Stomach (tissue), 9 donors: ENCODE measurements around the gene C2CD3. TPM values are rescaled to one million over a fixed set of nuclear protein-coding genes. Genes with fewer than 3 reads are reported as not detected.

Experiments
- DNase-seq, 2 donors: peaks; one replicate each; pipeline versions ENCODE4 v3.0.0 to v3.0.0-alpha.2; 2013 to 2019
- H3K27ac ChIP-seq, 5 donors: fragments of 200-600 bp in 4 of 5; sonication (generic) in 4 of 5; one replicate each; pipeline ENCODE4 v1.5.1; 2013 to 2019; ENCODE audit warnings: mild to moderate bottlenecking in 1 of 5, moderate library complexity in 1 of 5
- H3K27me3 ChIP-seq, 3 donors: fragments of 200-600 bp; sonication (generic); one replicate each; pipeline ENCODE4 v1.5.1; 2017 to 2019; ENCODE audit warnings: mixed run types in 1 of 3
- H3K36me3 ChIP-seq, 4 donors: fragments of 200-600 bp; sonication (generic); 1 replicate in 3 of 4; 2 replicates in 1 of 4; pipeline ENCODE4 v1.5.1; 2016 to 2019
- H3K4me1 ChIP-seq, 4 donors: fragments of 200-600 bp; sonication (generic); one replicate each; pipeline ENCODE4 v1.5.1; 2016 to 2019
- H3K4me3 ChIP-seq, 4 donors: fragments of 200-600 bp; sonication (generic) in 3 of 4; one replicate each; pipeline ENCODE4 v1.5.1; 2016 to 2019; ENCODE audit warnings: mild to moderate bottlenecking in 1 of 4
- H3K9me3 ChIP-seq, 4 donors: fragments of 200-600 bp; sonication (generic); one replicate each; pipeline ENCODE4 v1.5.1; 2016 to 2019
- CTCF ChIP-seq, 7 experiments: fragments of 450-650 bp in 4 of 7; fragments of 200-600 bp in 3 of 7; sonication (generic) in 3 of 7; IDR thresholded peaks; one replicate each; pipeline ENCODE4 v1.5.1; 2016 to 2019; ENCODE audit warnings: antibody characterized with exemption in 7 of 7, control low read depth in 2 of 7, mild to moderate bottlenecking in 1 of 7
- EP300 ChIP-seq: sonication (generic); formaldehyde crosslinking; IDR thresholded peaks from one replicate; pipeline ENCODE4 v1.6.1; 2017; ENCODE audit warnings: antibody characterized with exemption
- POLR2A ChIP-seq, 4 donors: fragments of 450-650 bp; IDR thresholded peaks; one replicate each; pipeline ENCODE4 v1.6.1; 2016; ENCODE audit warnings: antibody characterized with exemption in 4 of 4, control low read depth in 2 of 4, mild to moderate bottlenecking in 1 of 4, moderate library complexity in 1 of 4
- POLR2AphosphoS5 ChIP-seq, 3 donors: sonication (generic); formaldehyde crosslinking; IDR thresholded peaks; one replicate each; pipeline ENCODE4 v1.6.1; 2016; ENCODE audit warnings: antibody characterized with exemption in 3 of 3
- WGBS, 5 donors: extraction: QIAGEN DNeasy Blood & Tissue Kit in 3 of 5; methylation state at CpG; one replicate each; pipeline versions ENCODE4 v1.1.5 to v1.1.7; 2013 to 2018; 5-methylcytosine and 5-hydroxymethylcytosine counted together
- intact Hi-C: fragments of 100-400 bp; cut with DNase I; formaldehyde crosslinking; loops from one replicate; pipeline ENCODE4 v1.15.1; 2023; ENCODE audit warnings: low total_unique reads
- polyA plus RNA-seq, 3 donors: library from polyadenylated mRNA; stranded (reverse); fragments of 200-250 nt; gene quantifications; one replicate each; pipeline ENCODE4 v1.2.3, GENCODE V29; 2013
- total RNA-seq, 5 donors: library from RNA; depleted of rRNA; stranded (reverse); fragments of >200 nt; gene quantifications; one replicate each; pipeline versions ENCODE4 v1.1.0 to v1.2.3, GENCODE V29; 2014 to 2016
- donor health status: healthy with polysubstance abuse.
- donor health status: Bipolar disorder and iron deficiency.
- donor health status: healthy.

C2CD3 gene
- total and polyA plus RNA-seq, 8 donors, result 5.6 to 176 (median 38.6) TPM

DNA sequence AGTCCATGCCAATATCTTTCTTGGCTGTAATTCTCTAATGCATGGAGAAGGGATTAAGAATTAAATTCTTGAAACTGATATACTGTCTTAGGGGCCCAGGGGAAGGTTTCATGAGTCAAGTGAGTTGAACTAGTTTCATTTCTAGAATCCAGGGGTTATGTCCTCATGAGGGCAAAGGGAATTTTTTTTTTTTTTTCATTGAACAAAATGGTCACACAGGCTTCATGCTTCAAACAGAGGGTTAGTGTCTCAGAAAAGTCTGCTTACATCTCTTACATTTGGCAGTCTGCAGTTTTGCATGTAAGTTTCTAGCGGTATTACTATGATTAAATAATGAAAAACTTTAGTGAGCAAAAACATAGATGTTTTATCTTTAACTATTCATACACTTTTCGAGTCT, 33.2 kb upstream of the C2CD3 start:
- H3K36me3 ChIP-seq, result peaks cover 0 to 51% (median 48%) of the 10 kb centered on the region in 4 donors
- TF ChIP-seq EP300, result no peak
- TF ChIP-seq POLR2AphosphoS5 (IDR thresholded peaks at IDR 0.05), result no peak
- TF ChIP-seq CTCF (IDR thresholded peaks at IDR 0.05), result no peak
- no peak for TF ChIP-seq POLR2A (IDR thresholded peaks at IDR 0.05)
- intact Hi-C loops, result no loop called here
- 91 to 98% (median 94%) methylated on average over 2 of the region's 2 CpGs for WGBS, 5 donors
- no peak overlapping the region for H3K4me3 ChIP-seq
- DNase-seq, result no peak
- no peaks in the 10 kb centered on the region for H3K4me1 ChIP-seq
- H3K9me3 ChIP-seq, result no peaks in the 10 kb centered on the region
- H3K27ac ChIP-seq, result no peak overlapping the region
- H3K27me3 ChIP-seq, result no peaks in the 10 kb centered on the region

GRCh38 chr11:74196781-74197486, 26.1 kb upstream of the C2CD3 start:
- intact Hi-C loops, result no loop called here
- H3K4me3 ChIP-seq, result no peak overlapping the region
- DNase-seq, result no peak
- H3K9me3 ChIP-seq, result no peaks in the 10 kb centered on the region
- H3K27me3 ChIP-seq, result no peaks in the 10 kb centered on the region
- WGBS, 5 donors, result 93 to 98% (median 97%) methylated on average over 2 of the region's 2 CpGs
- H3K4me1 ChIP-seq, result no peaks in the 10 kb centered on the region
- H3K36me3 ChIP-seq, result peaks cover 0 to 6% (median 4%) of the 10 kb centered on the region in 4 donors
- no peak overlapping the region for H3K27ac ChIP-seq
- TF ChIP-seq EP300 (no peak), CTCF (IDR thresholded peaks at IDR 0.05) (no peak), POLR2AphosphoS5 (IDR thresholded peaks at IDR 0.05) (no peak), POLR2A (IDR thresholded peaks at IDR 0.05) (no peak)

- peaks cover 0 to 7% (median 5%) of the 10 kb centered on the region in 4 donors for H3K36me3 ChIP-seq
- no peak overlapping the region for H3K27ac ChIP-seq
- no peaks in the 10 kb centered on the region for H3K27me3 ChIP-seq
- no peak overlapping the region for H3K4me3 ChIP-seq
- TF ChIP-seq POLR2AphosphoS5 (IDR thresholded peaks at IDR 0.05) (no peak), POLR2A (IDR thresholded peaks at IDR 0.05) (no peak), CTCF (IDR thresholded peaks at IDR 0.05) (no peak)
- H3K9me3 ChIP-seq, result peaks cover 0 to 4% (median 0%) of the 10 kb centered on the region in 4 donors
- no peaks in the 10 kb centered on the region for H3K4me1 ChIP-seq
- DNase-seq, result no peak
- intact Hi-C loops, result no loop called here
Measured at GRCh38 chr11:74195828-74196227, 25.0 kb upstream of the C2CD3 start.

GRCh38 chr11:74185695-74186094, 14.9 kb upstream of the C2CD3 start:
- Histone ChIP-seq H3K27ac (no peak overlapping the region), H3K36me3 (peaks cover 0 to 7% (median 5%) of the 10 kb centered on the region in 4 donors), H3K9me3 (peaks cover 0 to under 1% (median 0%) of the 10 kb centered on the region in 4 donors), H3K27me3 (no peaks in the 10 kb centered on the region), H3K4me1 (peaks cover 0 to 12% (median 4%) of the 10 kb centered on the region in 4 donors), H3K4me3 (no peak overlapping the region)
- intact Hi-C loops, result no loop called here
- DNase-seq, result no peak
- TF ChIP-seq POLR2A (IDR thresholded peaks at IDR 0.05), result no peak
- TF ChIP-seq EP300, result no peak
- no peak for TF ChIP-seq POLR2AphosphoS5 (IDR thresholded peaks at IDR 0.05)
- TF ChIP-seq CTCF (IDR thresholded peaks at IDR 0.05), result no peak
- 72 to 87% (median 80%) methylated on average over 2 of the region's 2 CpGs for WGBS, 5 donors
